MV-4-11 (cell line): Measurements from ENCODE around the gene MYOC.
A peak's percentile ranks its signal among the peaks of the same experiment; 100 is the strongest.
"Not testable (repeated sequence)": the region's sequence is repeated elsewhere in the genome, so short reads cannot be mapped to it uniquely, and the experiment has no call there.

Experiments
- DNase-seq: peaks from one replicate; lab custom pipeline; 2025; lab: John Stamatoyannopoulos, UW

MYOC gene

DNA sequence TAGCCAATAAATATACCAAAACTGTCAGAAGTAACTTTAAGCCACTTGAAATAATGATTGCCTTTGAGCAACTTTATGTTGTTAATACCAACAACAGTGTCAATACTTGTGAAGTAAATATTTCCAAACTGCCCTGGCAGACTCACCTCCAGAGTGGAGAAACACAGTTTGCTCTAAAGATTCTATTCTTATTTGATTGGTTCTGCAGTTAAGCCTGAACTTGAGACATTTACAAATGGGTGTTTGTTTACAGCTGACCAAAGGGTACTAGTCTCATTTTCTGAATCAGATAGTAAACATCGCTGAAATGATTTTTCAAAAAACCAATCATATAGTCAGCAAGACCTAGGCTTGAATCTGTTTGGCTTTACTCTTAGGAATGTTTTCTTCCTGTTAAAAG is 1.3 kb upstream of the MYOC start:
- no peak for DNase-seq

- DNase-seq = no peak
Measured at GRCh38 chr1:171646249-171646560, 6.3 kb downstream of the MYOC start.

GRCh38 chr1:171645553-171646248 is 6.8 kb downstream of the MYOC start:
- no peak for DNase-seq

DNA sequence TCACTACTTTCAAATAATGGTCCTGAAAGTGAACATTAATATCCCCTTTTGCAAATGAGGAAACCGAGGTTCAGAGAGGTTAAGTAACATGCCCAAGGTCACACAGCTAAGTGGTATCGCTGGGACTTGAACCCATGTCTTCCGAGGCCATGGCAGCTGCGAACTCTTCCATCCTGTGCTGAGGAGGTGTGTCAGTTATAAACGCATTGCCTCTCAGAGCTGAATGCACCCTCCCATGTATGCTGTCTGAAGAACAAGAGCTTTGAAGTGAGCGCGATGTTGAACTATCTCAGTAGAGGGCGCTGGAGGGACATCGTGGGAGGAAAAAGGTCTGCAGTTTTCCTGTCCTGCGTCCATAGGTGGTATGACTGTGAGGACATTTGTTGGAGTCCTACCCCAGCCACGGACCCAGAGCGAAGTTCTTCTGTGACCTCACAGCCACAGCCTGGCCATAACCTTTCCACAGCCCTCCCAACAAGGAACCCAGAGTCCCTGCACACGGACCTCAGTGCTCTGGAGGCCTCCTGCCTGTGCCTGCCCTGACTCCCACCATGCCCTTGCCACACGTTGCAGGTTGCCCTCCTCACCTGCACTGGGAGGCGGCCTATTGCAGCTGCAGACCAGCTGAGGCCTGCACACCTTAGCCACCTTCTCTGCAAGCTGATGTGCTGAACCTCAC is 7.5 kb downstream of the MYOC start:
- peak; percentile 67 for DNase-seq

GRCh38 chr1:171643156-171643555 is 9.3 kb downstream of the MYOC start:
- DNase-seq = no peak

GRCh38 chr1:171642197-171642596 is 10.3 kb downstream of the MYOC start:
- DNase-seq = no peak

DNA sequence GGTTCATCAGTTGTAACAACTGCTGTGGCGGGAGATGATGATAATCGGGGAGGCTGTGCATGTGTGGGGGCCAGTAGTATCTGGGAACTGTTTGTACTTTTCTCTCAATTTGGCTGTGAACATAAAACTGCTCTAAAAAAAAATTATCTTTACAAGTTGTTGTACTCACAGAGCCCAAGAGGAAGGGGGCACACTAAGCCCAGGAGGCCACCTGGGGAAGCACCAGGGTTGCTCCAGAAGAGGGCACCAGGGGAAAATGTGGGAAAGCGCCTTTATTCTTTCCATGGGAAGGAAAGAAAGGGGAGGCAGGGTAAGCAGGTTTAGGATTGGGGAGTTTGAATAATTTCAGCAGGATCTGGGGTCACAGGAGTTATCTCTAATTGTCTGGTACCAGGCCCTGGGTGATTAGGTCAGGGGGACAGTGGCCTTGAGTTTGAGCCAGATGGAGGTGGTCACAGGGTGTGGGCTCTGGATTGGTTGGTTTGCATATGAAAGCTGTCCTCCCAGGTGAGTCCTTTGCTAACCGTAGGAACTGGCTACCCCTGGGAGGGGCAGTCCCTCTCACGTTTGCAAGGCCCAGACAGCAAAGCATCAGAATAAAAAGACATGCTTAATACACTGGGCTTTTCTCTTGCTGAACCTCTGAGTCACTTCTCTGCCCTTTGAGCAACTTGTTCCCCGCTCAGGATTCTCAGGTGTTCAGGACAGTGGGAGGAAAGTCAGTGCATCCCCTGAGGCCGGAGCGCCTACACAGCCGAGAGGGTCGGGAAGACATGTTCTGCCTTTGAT is 11.2 kb downstream of the MYOC start:
- DNase-seq = no peak

DNA sequence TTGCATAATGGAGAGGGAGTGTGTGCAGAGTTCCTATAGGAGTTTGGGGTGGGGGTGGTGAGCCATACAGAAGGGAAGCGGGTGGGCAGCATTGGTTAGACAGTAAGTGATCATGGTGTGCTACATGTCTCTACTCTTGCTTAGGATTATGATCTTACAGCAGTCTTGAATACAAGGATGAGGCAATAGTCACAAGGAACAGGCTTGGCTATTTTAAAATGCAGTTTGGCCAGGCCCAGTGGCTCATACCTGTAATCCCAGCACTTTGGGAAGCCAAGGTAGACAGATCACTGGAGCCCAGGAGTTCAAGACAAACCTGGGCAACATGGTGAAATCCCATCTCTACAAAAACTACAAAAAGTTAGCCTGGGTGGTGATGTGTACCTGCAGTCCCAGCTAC is 12.3 kb downstream of the MYOC start:
- DNase-seq = no peak

DNA sequence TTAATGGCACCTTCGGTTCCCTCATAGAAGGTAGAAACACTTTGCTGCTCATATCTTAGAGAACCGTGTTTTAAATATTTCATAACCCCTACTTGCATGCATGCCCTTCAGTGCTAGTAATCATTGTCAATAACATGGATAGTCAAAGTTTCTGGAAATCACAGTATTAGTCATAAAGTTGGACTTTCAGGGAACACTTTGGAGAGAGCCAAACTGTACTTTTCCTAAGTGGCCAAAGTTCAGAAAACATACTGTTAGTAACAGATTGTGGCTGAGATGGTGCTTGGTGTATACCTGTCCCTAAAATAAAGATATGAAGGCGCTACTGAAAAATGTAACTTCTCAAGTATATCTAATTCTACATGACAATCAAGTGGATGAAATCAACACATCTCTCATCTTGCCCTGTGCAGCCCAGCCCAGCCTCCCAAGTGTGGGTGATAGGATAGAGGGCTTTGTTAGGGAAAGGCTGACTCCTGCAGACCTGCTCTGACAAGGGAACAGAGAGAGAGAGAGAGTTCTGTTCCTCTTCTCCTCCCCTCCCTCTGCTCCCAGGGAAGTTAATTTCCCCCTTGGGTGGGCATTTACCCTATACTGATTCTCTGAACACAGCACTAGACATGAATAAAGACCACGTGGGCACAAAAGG is 14.4 kb downstream of the MYOC start:
- no peak for DNase-seq

DNA sequence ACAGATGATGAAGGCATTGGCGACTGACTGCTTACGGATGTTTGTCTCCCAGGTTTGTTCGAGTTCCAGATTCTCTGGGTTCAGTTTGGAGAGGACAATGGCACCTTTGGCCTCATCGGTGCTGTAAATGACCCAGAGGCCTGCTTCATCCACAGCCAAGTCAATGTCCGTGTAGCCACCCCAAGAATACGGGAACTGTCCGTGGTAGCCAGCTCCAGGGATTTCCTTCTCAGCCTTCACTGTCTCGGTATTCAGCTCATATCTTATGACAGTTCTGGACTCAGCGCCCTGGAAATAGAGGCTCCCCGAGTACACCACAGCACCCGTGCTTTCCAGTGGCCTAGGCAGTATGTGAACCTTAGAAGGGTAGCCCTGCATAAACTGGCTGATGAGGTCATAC is 16.3 kb downstream of the MYOC start:
- no peak for DNase-seq

- no peak for DNase-seq
Measured at GRCh38 chr1:171635661-171636060, 16.8 kb downstream of the MYOC start.

DNA sequence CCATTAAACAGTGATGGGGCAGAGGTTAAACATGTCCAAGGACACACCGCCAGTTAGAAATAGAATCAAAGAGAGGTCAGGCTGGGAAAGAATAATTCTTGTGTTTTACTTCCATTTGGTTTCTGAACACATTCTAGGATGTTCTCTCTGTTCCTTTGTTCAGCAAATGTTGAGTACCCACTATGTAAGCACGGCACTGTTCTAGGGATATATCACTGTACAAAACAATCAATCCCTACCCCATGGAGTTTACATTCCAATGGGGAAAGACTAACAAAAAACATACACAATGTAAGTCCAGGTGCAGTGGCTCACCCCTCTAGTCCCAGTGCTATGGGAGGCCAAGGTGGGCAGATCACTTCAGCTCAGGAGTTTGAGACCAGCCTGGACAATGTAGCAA is 24.3 kb downstream of the MYOC start:
- no peak for DNase-seq

- no peak for DNase-seq
Measured at GRCh38 chr1:171627020-171627419, 25.5 kb downstream of the MYOC start.

- no peak for DNase-seq
Measured at GRCh38 chr1:171625225-171625624, 27.3 kb downstream of the MYOC start.

- no peak for DNase-seq
Measured at GRCh38 chr1:171623651-171624331, 28.7 kb downstream of the MYOC start.

DNA sequence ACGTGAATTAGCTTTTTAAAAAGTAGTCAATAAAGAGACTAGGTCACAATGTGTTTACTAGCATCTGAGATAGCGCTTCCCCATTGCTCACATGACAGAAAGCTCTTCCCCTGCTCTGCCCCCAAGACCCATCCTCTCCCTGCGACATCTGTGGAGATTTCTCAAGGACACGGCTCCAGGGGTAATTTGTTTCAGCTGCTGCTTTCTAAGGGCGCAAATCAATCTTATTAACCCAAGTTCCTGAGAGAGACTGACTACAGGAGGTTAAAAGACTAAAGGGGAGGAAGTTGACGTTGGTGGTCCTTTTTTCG is 30.4 kb downstream of the MYOC start, which contains the start of gene MYOCOS:
Gene MYOCOS, plus strand, starts transcription at position 92 of the 311 bp plus-strand sequence. CDS start 1,641 bp downstream, outside the sequence.
- no peak for DNase-seq

DNA sequence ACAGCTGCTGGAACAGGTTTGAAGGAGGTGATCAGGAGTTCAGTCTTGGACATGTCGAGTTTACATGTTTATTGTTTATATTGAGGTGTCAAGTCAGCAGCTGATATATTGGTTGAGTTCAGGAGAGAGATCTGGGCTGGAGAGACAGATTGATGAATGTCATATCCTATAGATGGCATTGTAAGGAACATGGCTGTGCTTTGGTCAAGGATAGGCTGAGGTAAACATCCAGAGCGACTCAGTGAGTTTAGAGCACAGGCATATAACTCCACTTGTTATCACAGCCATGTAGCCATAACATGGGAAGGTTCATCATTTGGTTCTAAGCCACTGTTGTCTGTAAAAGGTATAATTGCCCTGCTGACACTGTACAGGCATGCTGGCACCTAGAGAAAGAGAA is 35.9 kb downstream of the MYOC start:
- DNase-seq = no peak

- DNase-seq = not testable (repeated sequence)
Measured at GRCh38 chr1:171615122-171615906, 37.2 kb downstream of the MYOC start.

- no peak for DNase-seq
Measured at GRCh38 chr1:171613282-171613681, 39.2 kb downstream of the MYOC start.

DNA sequence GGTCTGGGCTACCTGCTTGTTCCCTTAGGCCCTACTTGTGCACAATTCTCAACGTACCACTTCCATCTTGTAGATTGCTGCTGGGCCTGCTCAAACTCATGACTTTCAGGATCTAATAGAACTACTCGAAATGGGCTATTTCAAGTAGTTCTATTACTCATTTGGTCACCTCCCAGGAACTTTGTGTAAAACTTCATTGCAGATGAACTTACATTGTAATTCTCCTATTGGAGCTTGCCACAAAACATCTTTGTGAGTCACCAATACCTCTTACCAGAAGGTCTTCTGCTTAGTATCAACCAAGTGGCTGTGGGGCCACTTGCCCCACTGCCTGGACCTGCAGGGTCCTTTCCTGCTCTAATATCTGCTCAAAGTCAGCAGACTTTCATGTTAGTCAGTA is 41.2 kb downstream of the MYOC start:
- DNase-seq = no peak

DNA sequence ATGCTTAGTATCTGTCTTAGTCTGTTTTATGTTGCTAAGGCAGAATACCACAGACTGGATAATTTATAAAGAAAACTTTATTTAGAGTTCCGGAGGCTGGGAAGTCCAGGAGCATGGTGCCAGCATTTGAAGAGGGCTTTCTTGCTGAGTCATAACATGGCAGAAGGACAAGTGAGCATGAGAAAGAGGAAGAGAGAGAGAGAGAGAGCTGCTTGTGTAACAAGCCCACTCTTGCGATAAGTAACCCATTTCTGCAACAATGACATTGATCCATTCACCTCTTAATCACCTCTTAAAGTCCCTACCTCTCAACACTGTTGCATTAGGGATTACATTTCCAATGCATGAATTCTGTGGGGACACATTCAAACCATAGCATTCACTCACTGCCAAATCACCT is 42.1 kb downstream of the MYOC start:
- peak; percentile 85 for DNase-seq
